Lower leg skin (tissue), 3 donors: Measurements from ENCODE around the gene TRPV2.

Experiments
- POLR2A ChIP-seq, 2 donors: fragments of 450-650 bp; IDR thresholded peaks; one replicate each; pipeline ENCODE4 v1.6.1; 2016 to 2017; ENCODE audit warnings: antibody characterized with exemption in 2 of 2, mild to moderate bottlenecking in 1 of 2, moderate library complexity in 1 of 2
- TF ChIP-seq, protein P1 (sequence below), 3 donors: fragments of 450-650 bp; IDR thresholded peaks; one replicate each; pipeline ENCODE4 v1.5.1; 2016; ENCODE audit warnings: antibody characterized with exemption in 3 of 3, mild to moderate bottlenecking in 3 of 3, moderate library complexity in 2 of 3

DNA sequence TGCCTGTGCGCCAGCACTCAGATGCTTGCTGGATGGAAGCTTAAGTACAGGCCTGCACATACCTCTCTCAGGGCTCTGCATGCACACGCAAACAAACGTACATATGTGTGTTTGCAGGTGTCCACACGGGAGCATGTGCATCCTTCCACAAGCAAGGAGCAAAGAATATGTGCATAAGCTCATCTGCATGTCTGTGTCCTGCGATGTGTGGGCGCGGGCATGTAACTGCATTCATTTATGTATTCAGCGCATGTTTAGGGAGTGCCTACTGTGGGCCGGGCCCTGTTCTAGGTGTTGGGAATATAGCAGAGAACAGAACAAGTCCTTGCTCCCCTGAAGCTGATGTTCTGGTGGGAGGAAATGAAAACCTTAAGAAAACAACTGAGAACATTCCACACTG, 13.7 kb downstream of the TRPV2 start:
- no peak for TF ChIP-seq POLR2A (IDR thresholded peaks at IDR 0.05)
- TF ChIP-seq, protein P1, sequence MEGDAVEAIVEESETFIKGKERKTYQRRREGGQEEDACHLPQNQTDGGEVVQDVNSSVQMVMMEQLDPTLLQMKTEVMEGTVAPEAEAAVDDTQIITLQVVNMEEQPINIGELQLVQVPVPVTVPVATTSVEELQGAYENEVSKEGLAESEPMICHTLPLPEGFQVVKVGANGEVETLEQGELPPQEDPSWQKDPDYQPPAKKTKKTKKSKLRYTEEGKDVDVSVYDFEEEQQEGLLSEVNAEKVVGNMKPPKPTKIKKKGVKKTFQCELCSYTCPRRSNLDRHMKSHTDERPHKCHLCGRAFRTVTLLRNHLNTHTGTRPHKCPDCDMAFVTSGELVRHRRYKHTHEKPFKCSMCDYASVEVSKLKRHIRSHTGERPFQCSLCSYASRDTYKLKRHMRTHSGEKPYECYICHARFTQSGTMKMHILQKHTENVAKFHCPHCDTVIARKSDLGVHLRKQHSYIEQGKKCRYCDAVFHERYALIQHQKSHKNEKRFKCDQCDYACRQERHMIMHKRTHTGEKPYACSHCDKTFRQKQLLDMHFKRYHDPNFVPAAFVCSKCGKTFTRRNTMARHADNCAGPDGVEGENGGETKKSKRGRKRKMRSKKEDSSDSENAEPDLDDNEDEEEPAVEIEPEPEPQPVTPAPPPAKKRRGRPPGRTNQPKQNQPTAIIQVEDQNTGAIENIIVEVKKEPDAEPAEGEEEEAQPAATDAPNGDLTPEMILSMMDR (IDR thresholded peaks at IDR 0.05): no peak
